Esophagus muscularis mucosa (tissue), 3 donors: ENCODE results near the gene GGTLC2.

Experiments used
- CTCF ChIP-seq, 3 experiments: fragments of 200-600 bp in 2 of 3; fragments of 450-650 bp in 1 of 3; sonication (generic) in 2 of 3; IDR thresholded peaks; one replicate each; pipeline ENCODE4 v1.5.1; 2017 to 2019; ENCODE audit warnings: antibody characterized with exemption in 3 of 3, mild to moderate bottlenecking in 2 of 3, moderate library complexity in 1 of 3
- POLR2A ChIP-seq: fragments of 450-650 bp; IDR thresholded peaks from one replicate; pipeline ENCODE4 v1.6.1; 2017; ENCODE audit warnings: antibody characterized with exemption, moderate library complexity, mild to moderate bottlenecking, low read depth

GRCh38 chr22:22666307-22667091 lies 22.1 kb downstream of the GGTLC2 start:
- TF ChIP-seq POLR2A (no peak), CTCF (IDR thresholded peaks at IDR 0.05) (peak; percentile 24 to 37 (median 31))
